Left forelimb (tissue), 1 donor: ENCODE data around the gene C1R.
"Not testable (repeated sequence)": the region's sequence is repeated elsewhere in the genome, so short reads cannot be mapped to it uniquely, and the experiment has no call there.

ENCODE experiments used
- DNase-seq: peaks from one replicate; pipeline ENCODE4 v3.0.0-alpha.2; 2018; ENCODE audit warnings: low spot score

Gene C1R

DNA sequence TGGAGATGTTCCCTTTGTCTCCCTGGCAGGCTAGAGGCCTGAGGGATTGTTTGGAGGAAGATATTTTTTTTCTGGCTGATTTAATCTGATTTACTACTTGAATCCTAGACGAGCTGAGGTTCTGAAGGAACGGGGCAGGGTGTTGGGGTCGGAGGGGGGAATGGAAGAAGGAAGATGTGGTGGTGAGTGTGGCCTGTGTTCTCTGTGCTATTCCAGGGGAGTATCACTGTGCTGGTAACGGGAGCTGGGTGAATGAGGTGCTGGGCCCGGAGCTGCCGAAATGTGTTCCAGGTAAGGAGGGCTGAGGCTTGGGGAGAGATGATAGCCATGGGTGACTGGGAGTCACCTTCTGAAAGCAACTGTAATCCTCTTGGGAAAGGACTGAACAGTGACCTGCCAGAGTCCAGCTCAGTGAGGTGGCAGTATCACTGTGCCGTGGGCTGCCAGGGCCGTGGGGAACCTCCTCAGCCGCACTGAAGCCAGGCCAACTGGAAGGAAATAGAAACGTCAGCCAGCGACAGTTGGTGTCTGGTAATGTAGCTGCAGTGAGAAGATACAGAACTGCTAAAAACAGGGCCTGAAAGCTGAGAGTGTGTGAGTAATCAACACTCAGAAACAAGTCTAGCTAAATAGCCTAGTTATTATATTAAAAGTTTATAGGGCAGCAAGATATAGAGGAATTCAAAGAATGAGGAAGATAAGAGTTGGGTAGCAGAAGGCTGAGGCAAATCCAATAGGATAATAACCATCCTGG is 23.8 kb downstream of the C1R start:
- no peak for DNase-seq

DNA sequence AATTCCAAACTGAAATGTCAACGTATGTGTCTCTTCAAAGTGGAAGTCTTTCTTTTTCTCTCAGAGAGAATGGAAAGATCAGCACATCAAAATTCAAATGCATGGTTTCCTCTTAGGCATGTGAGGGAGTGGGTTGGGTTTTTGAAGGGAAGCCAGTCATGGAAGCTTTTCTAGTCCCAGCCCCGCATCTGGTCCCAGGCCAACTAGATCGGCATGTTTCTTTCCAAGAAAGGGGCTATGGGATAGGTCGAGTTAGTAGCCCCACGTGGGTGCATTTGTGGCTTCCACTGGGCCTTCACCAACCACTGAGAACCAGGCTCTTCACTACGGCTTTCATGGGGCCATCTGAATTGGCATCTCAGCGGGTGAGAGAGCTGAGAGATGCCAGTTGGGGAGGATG is 25.1 kb downstream of the C1R start:
- no peak for DNase-seq

DNA sequence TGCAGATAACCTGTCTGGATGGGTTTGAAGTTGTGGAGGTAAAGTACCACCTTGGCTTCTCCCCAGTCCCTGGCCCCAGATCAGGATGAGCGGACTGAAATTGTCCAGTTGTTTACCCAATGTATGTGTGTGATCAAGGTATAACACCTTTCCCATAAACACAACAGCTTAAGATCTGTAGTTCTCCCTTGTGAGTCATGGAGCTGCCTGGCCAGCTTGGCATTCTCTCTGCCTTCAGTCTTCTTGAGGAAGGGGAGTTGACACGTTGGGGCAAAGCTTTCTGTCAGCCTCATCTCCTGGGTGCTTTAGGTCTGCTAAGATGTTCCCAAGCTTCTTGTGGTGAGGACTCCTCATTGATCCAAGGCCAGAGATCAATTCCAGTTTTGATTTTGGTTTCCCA is 25.6 kb downstream of the C1R start:
- DNase-seq = no peak

DNA sequence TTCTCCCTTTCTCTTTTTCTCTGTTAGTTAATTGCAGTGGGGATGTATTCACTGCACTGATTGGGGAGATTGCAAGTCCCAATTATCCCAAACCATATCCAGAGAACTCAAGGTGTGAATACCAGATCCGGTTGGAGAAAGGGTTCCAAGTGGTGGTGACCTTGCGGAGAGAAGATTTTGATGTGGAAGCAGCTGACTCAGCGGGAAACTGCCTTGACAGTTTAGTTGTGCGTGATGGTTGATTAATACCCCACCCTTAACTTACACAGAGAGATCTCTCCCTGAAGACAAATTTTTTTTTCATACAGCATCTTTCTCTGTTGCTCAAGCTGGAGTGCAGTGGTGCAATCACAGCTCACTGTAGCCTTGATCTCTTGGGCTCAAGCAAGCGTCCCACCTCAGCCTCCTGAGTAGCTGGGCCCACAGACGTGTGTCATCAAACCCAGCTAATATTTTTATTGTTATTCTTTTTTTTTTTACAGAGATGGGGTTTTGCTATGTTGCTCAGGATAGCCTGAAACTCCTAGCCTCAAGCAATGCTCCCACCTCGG is 27.1 kb downstream of the C1R start:
- no peak for DNase-seq

DNA sequence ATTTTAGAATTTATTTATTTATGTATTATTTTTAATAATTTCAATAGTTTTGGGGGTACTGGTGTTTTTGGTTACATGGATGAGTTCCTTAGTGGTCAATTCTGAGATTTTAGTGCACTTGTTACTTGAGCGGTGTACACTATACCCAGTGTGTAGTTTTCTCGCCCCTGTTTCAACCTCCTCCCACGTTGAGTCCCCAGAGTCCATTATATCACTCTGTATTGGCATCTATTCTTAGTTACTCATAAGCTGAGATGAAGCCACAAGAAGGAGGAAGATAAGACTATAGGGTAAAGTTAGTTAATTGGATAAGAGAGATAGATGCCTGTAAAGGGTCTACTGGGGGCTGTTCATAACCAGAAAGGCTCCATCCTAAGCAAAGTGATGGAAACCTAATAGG is 27.7 kb downstream of the C1R start:
- DNase-seq = no peak

DNA sequence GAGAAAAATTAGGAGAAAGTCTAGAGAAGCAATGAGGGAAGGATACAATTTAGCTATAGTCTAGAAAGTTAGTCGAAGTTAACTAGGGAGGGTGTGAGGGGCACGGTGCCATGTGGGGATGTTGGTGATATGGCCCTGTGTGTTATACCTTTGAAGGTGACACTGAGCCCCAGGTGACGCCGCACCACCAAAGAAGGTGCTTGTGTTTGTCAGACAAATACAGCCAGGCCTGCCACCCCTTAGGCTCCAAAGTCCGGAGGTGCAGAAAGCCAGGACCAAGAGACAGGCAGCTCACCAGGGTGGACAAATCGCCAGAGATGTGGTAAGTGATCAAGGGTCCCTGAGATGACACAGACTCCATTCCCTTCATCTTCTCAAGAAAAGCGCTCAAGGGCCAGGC is 30.6 kb downstream of the C1R start:
- DNase-seq = no peak

DNA sequence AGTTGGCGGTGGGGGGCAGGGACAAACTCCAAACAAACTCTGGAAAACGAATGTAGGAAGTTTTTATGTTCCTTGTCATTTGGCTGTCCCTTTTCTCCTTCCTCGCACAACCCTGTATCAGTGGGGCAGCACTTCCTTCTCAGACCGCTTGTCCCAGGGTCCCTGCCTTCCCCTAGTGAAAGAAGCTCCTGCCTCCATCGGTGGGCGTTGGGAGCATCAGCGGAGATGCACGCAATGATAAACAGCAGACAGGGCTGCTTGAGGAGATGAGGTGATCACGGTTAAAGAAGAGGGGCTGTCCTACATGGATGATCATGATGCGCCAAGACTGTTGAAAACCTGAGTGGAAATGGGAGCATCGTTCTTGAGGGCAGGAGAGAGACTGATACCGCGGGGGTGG is 31.1 kb downstream of the C1R start:
- DNase-seq = no peak

DNA sequence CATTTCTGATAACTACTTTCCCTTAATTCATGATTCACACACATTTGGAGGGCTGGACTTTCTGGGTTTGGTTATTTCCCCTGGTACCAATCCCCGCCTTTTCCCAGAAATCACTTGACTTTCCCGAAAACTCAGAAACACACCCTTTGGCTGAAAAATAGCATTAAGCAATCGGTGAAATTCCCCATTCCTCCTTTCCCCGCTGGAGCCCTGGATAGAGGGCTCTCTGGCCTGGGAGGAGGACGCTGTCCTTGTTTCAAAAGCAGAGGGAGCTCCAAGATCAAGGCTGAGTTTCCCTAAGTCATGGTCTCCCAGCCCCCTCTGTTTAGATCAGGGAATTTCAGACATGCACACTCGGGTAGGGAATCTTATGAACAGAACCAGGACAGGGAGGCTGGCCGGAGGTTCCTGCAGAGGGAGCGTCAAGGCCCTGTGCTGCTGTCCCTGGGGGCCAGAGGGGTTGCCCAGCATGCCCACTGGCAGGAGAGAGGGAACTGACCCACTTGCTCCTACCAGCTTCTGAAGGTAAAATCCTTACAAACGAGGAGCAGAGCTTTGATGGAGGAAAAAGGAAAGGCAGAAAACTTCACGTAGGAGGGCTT is 31.8 kb downstream of the C1R start, which contains the start of gene C1S:
TSS of gene C1S (plus strand) at position 366 of the 602 bp plus-strand sequence. CDS start 1,195 bp downstream, outside the sequence.
- peak; percentile 77 for DNase-seq

DNA sequence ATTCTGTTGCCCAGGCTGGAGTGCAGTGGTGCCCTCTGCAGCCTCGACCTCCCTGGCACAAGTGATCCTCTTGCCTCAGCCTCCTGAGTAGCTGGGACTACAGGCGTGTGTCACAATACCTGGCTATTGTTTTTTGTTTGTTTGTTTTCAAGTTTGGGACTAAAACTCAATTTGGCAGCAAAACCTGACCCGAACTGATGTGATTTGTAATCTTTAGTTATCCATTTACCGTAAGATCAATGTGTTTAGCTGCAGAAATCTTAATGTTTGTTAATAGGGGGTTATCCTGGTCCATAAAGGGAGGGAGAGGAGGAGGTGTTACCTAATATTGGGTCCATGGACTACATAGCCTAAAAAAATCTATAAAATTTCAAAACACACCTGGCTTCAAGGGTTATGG is 32.5 kb downstream of the C1R start:
- no peak for DNase-seq

DNA sequence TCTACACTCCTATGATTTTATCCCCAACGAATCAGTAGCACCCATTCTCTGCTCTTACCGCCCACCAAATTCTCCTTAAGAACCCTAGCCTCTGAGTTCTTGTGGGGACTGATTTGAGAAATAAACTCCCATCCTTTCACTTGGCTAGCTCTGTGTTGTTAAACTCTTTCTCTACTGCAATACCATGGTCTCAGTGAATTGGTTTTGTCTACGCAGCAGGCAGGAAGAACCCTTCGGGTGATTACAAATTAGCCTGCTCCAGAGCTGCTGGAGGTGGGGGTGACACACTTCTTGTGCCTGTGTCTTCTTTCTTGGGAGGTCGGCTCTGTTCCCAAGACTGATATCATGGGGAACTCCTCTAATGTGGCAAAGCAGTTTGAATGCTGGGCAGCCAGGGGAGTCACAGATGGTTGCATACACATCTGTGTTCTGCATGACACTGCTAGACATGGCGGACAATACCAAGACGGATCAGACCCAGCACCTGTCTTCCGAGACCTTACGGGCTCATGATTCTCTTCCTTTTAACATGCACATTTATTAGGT is 33.3 kb downstream of the C1R start:
- no peak for DNase-seq

DNA sequence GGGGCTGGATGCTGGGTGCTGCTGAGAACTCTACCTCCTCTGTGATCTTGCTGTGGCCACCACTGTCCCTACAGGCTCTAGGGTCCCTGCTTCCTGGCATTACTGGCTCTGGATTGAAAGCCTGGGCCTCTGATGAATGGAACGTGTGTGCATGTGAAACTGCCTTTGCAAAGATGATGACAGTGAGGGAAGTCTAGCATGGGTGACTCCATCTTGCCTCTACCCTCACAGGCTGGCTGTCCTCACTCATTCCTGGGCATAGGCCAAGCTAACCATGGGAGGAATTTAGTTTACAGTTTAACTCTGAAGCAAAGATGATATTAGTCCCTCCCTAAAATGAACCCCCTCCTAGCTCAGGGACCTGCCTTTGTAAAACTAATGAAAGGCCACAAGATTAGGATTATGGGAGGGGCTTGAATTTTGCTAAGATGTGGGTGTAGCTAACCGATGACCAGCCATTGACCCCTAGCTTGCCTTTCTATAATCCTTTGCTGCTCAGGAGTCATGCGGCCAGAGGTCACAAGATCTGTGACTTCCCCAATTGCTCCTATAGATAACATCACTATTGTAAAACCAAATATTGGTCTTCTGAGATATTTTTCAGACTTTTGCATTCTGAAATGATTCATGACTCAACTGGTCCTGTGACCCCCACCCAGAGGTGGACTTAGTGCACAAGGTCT is 33.9 kb downstream of the C1R start:
- DNase-seq = no peak

DNA sequence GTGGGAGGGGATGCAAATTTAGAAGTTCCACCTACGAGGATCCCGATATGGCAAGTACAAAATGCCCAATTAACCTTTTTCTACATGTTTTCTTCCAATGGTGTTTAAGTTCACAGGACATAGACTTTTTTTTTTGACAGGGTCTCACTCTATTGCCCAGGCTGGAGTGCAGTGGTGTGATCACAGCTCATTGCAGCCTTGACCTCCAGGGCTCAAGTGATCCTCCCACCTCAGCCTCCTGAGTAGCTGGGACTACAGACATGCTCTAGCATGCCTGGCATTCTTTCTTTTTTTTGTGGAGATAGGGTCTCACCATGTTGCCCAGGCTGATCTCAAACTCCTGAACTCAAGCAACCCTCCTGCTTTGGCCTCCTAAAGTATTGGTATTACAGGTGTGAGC is 36.5 kb downstream of the C1R start:
- DNase-seq = not testable (repeated sequence)

DNA sequence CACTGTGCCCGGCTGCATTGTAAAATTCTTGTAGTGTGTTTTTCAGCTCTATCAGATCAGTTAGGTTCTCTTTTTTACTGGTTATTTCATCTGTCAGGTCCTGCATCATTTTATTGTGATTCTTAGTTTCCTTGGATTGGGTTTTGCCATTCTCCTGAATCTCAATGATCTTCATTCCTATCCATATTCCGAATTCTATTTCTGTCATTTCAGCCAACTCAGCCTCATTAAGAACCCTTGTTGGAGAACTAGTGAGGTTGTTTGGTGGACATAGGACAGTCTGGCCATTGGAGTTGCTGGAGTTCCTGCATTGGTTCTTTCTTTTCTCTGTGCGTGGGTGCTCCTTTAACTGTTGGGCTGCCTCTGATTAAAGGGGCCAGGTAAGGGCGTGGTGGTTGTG is 37.3 kb downstream of the C1R start:
- no peak for DNase-seq

DNA sequence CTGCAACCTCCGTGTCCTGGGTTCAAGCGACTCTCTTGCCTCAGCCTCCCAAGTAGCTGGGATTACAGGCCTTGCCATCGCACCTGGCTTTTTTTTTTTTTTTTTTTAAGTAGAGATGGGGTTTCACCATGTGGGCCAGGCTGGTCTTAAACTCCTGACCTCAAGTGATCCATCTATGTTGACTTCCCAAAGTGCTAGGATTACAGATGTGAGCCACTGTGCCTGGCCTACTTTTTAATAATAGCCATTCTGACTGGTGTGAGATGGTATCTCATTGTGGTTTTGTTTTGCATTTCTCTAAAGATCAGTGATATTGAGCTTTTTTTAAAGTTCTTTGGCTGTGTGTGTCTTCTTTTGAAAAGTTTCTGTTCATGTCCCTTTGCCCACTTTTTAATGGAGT is 42.3 kb downstream of the C1R start:
- DNase-seq = not testable (repeated sequence)

DNA sequence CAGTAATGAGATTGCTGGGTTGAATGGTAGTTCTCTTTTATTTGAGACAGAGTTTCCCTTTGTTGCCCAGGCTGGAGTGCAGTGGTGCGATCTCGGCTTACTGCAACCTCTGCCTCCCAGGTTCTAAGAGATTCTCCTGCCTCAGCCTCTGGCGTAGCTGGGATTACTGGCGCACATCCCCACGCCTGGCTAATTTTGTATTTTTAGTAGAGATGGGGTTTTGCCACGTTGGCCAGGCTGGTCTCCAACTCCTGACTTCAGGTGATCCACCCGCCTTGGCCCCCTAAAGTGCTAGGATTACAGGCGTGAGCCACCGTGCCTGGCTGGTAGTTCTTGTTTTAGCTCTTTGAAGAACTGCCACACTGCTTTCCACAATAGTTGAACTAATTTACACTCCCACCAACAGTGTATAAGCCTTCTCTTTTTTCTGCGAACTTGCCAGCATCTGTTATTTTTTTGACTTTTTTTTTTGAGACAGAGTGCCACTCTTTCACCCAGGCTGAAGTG is 42.7 kb downstream of the C1R start:
- DNase-seq = not testable (repeated sequence)

DNA sequence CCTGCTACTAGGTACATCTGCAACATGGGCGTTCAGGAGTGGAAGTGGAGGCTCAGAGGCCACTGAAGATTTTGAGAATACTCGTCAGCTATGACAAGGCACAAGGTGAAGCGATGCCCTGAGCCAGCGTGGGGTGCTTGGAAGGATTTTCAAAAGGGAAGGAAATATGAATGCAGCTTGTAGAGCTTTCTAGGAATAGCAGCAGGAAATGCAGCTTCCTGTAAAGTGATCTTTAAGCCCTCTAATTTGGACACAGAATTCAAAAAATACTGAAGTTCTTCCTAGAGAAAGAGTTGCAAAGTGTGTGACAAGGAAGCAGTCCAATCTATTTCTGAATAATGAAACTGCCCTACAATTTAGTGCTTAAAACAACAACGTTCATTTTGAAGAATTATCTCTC is 44.9 kb downstream of the C1R start:
- DNase-seq = no peak

DNA sequence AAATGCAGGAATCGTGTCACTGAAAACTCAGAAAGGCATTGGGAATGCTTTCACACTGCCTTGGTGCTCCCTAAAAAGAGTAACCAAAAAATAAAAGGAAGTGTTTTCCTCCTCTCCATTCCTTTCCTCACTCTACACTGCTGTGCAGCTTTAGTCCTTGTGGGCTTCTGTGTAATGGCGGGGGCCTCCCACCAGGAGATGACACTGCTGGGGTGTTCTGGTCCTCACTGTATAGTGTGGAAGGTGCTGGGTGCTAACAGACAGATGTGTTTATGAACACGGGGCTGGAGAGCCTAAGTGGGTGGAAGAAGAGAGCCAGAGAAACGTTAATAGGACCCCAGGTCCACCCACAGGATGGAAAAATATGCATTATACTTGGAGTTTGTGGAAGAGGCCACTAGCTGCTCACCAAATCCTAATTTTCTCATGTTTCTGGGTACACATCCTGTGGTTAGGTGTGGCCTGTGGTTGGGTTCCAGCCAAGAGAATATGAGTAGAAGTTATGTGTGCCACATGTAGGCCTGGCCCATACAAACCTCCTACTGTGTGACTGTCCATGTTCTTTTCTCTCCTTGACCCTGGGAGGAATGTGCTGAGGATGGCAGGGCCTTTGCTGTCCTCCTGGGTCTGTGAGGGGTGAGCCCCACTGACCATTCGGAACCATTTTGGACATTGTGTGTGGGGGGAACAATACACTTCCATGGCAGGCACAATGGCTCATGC is 45.7 kb downstream of the C1R start:
- DNase-seq = peak; percentile 37

DNA sequence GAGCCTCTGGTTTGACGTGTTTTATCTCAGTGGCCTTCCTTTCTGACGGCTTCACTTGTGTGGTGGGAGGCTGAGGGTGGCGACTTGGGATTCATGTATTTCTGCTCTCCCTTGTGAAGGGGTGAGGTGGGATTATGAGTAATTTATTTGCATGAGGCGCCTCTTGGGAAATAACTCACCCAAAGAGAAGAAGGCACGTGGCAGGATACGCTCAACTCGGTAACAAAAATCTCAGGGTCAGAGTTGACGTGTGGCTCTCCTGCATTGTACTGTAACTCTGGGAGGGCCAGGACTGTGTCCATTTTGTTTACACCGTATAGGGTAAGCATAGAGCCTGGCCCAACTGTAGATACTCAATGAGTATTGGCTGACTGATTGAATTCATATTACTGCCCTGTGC is 46.3 kb downstream of the C1R start:
- no peak for DNase-seq

DNA sequence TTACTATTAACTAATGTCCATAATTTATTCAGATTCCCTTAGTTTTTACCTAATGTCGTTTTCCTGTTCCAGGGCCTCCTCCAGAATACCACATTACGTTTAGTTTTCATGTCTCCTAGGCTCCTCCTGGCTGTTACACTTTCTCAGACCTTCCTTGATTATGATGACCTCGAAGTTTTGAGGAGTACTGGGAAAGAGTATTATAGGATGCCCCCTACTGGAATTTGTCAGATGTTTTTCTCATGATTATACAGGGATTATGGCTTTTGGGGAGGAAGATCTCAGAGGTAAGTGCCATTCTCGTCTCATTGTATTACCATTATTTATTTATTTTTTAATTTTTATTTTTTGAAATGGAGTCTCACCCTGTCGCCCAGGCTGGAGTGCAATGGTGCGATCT is 49.4 kb downstream of the C1R start:
- no peak for DNase-seq

DNA sequence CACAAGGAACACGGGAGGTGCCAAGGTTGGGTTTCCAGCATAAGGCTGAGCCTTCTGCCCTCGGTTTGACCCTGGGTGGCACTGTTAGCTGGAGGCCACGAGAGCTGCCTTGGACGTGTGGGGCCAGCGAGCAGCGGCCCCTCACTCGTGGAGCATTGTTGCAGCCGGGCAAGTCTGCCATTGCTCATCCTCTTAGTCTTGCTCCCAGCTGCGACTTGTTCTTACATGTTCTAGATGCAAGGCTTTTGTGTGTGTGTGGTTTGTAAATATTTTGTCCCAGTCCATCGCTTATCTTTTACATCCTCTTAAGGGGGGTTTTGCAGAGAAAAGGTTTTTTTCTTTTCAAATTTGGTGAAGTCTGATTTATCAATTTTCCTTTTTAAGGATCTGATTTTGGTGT is 52.8 kb downstream of the C1R start:
- no peak for DNase-seq

DNA sequence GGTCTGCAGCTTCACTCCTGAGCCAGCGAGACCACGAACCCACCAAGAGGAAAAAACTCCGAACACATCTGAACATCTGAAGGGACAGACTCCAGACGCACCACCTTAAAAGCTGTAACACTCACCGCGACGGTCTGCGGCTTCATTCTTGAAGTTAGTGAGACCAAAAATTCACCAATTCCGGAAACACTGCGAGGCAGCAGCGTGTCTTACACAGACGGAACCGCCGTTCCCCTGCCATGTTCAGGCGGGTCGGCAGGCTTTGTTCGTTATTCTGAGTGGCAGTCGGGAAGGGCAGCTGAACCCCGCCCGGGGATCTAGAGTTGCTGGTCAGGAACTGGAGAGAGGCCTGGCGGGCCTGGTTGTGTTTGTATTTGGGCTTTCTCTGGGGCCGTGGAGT is 53.7 kb downstream of the C1R start:
- DNase-seq = no peak

DNA sequence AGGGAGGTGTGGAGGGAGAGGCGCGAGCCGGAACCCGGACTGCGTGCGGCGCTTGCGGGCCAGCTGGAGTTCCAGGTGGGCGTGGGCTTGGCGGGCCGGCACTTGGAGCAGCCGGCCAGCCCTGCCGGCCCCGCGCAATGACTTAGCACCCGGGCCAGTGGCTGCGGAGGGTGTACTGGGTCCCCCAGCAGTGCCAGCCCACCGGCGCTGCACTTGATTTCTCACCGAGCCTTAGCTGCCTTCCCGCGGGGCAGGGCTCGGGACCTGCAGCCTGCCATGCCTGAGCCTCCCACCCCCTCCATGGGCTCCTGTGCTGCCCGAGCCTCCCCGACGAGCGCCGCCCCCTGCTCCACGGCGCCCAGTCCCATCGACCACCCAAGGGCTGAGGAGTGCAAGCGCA is 54.8 kb downstream of the C1R start:
- not testable (repeated sequence) for DNase-seq
